DMS53 (cell line): Measurements from ENCODE around the gene NEXN.
"Not testable (repeated sequence)": the region's sequence is repeated elsewhere in the genome, so short reads cannot be mapped to it uniquely, and the experiment has no call there.

Source experiments
- DNase-seq: peaks from one replicate; lab custom pipeline; 2025; lab: John Stamatoyannopoulos, UW

Gene NEXN

GRCh38 chr1:77906019-77906545, 17.7 kb downstream of the NEXN start:
- no peak for DNase-seq

GRCh38 chr1:77906624-77907023, 18.2 kb downstream of the NEXN start:
- no peak for DNase-seq

GRCh38 chr1:77910116-77910515, 21.7 kb downstream of the NEXN start:
- no peak for DNase-seq

GRCh38 chr1:77918918-77919317, 30.5 kb downstream of the NEXN start:
- DNase-seq, result not testable (repeated sequence)

GRCh38 chr1:77925518-77925917, 37.1 kb downstream of the NEXN start:
- no peak for DNase-seq

GRCh38 chr1:77925956-77926355, 37.5 kb downstream of the NEXN start:
- no peak for DNase-seq

GRCh38 chr1:77926561-77927357, 38.3 kb downstream of the NEXN start:
- DNase-seq, result no peak

- DNase-seq, result no peak
Observed at GRCh38 chr1:77927414-77927813, 39.0 kb downstream of the NEXN start.

- no peak for DNase-seq
Observed at GRCh38 chr1:77929806-77930205, 41.4 kb downstream of the NEXN start.

GRCh38 chr1:77938651-77939050, 50.2 kb downstream of the NEXN start:
- no peak for DNase-seq

GRCh38 chr1:77940921-77941570, 52.6 kb downstream of the NEXN start:
- no peak for DNase-seq

GRCh38 chr1:77942400-77943140, 54.1 kb downstream of the NEXN start:
- DNase-seq, result no peak

- DNase-seq, result no peak
Observed at GRCh38 chr1:77945345-77945744, 56.9 kb downstream of the NEXN start.

GRCh38 chr1:77948841-77949424, 60.5 kb downstream of the NEXN start:
- DNase-seq, result peak; percentile 41

GRCh38 chr1:77950873-77951272, 62.4 kb downstream of the NEXN start:
- DNase-seq, result no peak

- DNase-seq, result no peak
Observed at GRCh38 chr1:77951328-77951727, 62.9 kb downstream of the NEXN start.

GRCh38 chr1:77953907-77954306, 65.5 kb downstream of the NEXN start:
- no peak for DNase-seq

GRCh38 chr1:77954521-77954920, 66.1 kb downstream of the NEXN start:
- no peak for DNase-seq

GRCh38 chr1:77955709-77956108, 67.3 kb downstream of the NEXN start:
- DNase-seq, result no peak

GRCh38 chr1:77956464-77956863, 68.0 kb downstream of the NEXN start:
- no peak for DNase-seq

- DNase-seq, result no peak
Observed at GRCh38 chr1:77958391-77958790, 70.0 kb downstream of the NEXN start.

GRCh38 chr1:77958850-77959249, 70.4 kb downstream of the NEXN start:
- no peak for DNase-seq
